Measurements from ENCODE around the gene MGLL.
A peak's percentile ranks its signal among the peaks of the same experiment; 100 is the strongest.

- TF ChIP-seq, protein P1, sequence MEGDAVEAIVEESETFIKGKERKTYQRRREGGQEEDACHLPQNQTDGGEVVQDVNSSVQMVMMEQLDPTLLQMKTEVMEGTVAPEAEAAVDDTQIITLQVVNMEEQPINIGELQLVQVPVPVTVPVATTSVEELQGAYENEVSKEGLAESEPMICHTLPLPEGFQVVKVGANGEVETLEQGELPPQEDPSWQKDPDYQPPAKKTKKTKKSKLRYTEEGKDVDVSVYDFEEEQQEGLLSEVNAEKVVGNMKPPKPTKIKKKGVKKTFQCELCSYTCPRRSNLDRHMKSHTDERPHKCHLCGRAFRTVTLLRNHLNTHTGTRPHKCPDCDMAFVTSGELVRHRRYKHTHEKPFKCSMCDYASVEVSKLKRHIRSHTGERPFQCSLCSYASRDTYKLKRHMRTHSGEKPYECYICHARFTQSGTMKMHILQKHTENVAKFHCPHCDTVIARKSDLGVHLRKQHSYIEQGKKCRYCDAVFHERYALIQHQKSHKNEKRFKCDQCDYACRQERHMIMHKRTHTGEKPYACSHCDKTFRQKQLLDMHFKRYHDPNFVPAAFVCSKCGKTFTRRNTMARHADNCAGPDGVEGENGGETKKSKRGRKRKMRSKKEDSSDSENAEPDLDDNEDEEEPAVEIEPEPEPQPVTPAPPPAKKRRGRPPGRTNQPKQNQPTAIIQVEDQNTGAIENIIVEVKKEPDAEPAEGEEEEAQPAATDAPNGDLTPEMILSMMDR (IDR thresholded peaks at IDR 0.05; ENCODE audit: low read length): peak; percentile 91
- TF ChIP-seq EZH2 (IDR thresholded peaks at IDR 0.05; ENCODE audit: borderline replicate concordance, low read length): no peak
Measured at GRCh38 chr3:127831723-127832172, 9.4 kb upstream of the MGLL start.

Data from OCI-LY1 (cell line).